Transverse colon (tissue), 3 donors: ENCODE results near the gene TSPAN12.

Source experiments
- EP300 ChIP-seq: sonication (generic); formaldehyde crosslinking; IDR thresholded peaks from one replicate; pipeline ENCODE4 v1.6.1; 2017; ENCODE audit warnings: antibody characterized with exemption, low read depth
- POLR2A ChIP-seq: fragments of 450-650 bp; IDR thresholded peaks from one replicate; pipeline ENCODE4 v1.6.1; 2016; ENCODE audit warnings: antibody characterized with exemption, mild to moderate bottlenecking, moderate library complexity
- TF ChIP-seq, protein P1 (sequence below), 5 experiments: fragments of 200-600 bp in 3 of 5; fragments of 450-650 bp in 2 of 5; sonication (generic) in 3 of 5; IDR thresholded peaks; 1 replicate in 2 of 5; 2 replicates in 3 of 5; pipeline ENCODE4 v1.5.1; 2016 to 2017; ENCODE audit warnings: antibody characterized with exemption in 5 of 5, inconsistent platforms in 3 of 5, mild to moderate bottlenecking in 2 of 5, moderate library complexity in 1 of 5

DNA sequence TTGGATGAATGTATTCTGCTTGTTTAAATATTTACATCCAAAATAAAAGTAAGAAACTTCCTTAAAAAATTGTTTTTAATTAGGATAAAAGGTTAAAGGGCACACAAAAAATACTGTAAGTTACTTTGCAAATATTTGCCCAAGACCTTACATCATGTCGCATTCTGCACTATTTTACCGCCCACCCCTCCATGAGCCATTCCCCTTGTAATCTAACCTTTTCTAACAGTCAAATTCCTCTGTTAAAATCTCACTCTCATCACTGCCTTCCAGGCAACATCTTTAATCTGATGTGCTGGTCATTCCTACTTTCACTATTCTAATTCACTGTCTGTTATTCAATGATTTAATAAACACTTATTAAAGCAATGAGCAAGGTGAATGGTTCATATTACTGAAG lies 23.2 kb downstream of the TSPAN12 start:
- TF ChIP-seq, protein P1, sequence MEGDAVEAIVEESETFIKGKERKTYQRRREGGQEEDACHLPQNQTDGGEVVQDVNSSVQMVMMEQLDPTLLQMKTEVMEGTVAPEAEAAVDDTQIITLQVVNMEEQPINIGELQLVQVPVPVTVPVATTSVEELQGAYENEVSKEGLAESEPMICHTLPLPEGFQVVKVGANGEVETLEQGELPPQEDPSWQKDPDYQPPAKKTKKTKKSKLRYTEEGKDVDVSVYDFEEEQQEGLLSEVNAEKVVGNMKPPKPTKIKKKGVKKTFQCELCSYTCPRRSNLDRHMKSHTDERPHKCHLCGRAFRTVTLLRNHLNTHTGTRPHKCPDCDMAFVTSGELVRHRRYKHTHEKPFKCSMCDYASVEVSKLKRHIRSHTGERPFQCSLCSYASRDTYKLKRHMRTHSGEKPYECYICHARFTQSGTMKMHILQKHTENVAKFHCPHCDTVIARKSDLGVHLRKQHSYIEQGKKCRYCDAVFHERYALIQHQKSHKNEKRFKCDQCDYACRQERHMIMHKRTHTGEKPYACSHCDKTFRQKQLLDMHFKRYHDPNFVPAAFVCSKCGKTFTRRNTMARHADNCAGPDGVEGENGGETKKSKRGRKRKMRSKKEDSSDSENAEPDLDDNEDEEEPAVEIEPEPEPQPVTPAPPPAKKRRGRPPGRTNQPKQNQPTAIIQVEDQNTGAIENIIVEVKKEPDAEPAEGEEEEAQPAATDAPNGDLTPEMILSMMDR (IDR thresholded peaks at IDR 0.05): no peak
- TF ChIP-seq EP300: no peak
- TF ChIP-seq POLR2A: no peak
